ENCODE data around the gene TRIM65.
A peak's percentile ranks its signal among the peaks of the same experiment; 100 is the strongest.
"Not testable (repeated sequence)": the region's sequence is repeated elsewhere in the genome, so short reads cannot be mapped to it uniquely, and the experiment has no call there.

TRIM65 gene

GRCh38 chr17:75875182-75875939 is 21.4 kb downstream of the TRIM65 start:
- DNase-seq (ENCODE audit: low spot score): no peak

- no peak for DNase-seq (ENCODE audit: low spot score)
Measured at GRCh38 chr17:75874323-75875181, 22.2 kb downstream of the TRIM65 start.

- no peak for DNase-seq (ENCODE audit: low spot score)
Measured at GRCh38 chr17:75873587-75874322, 23.0 kb downstream of the TRIM65 start.

GRCh38 chr17:75872434-75873351 is 24.1 kb downstream of the TRIM65 start:
- DNase-seq (ENCODE audit: low spot score): no peak

GRCh38 chr17:75870228-75870627 is 26.5 kb downstream of the TRIM65 start:
- DNase-seq (ENCODE audit: low spot score): not testable (repeated sequence)

- DNase-seq (ENCODE audit: low spot score): peak; percentile 48
Measured at GRCh38 chr17:75869282-75870141, 27.2 kb downstream of the TRIM65 start.

GRCh38 chr17:75868730-75869281 is 27.9 kb downstream of the TRIM65 start:
- DNase-seq (ENCODE audit: low spot score): not testable (repeated sequence)

- not testable (repeated sequence) for DNase-seq (ENCODE audit: low spot score)
Measured at GRCh38 chr17:75865404-75866188, 31.2 kb downstream of the TRIM65 start.

- not testable (repeated sequence) for DNase-seq (ENCODE audit: low spot score)
Measured at GRCh38 chr17:75864887-75865286, 31.9 kb downstream of the TRIM65 start.

GRCh38 chr17:75864448-75864871 is 32.3 kb downstream of the TRIM65 start:
- DNase-seq (ENCODE audit: low spot score): no peak

GRCh38 chr17:75861927-75862317 is 34.8 kb downstream of the TRIM65 start:
- DNase-seq (ENCODE audit: low spot score): no peak

GRCh38 chr17:75859358-75859757 is 37.4 kb downstream of the TRIM65 start:
- not testable (repeated sequence) for DNase-seq (ENCODE audit: low spot score)

GRCh38 chr17:75856062-75856756 is 40.5 kb downstream of the TRIM65 start:
- no peak for DNase-seq (ENCODE audit: low spot score)

GRCh38 chr17:75855310-75856061 is 41.3 kb downstream of the TRIM65 start, which contains the start of gene WBP2:
Gene WBP2 (minus strand): TSS chr17:75855335. CDS start chr17:75855297, 38 bp downstream.
- DNase-seq (ENCODE audit: low spot score): peak; percentile 98

- DNase-seq (ENCODE audit: low spot score): no peak
Measured at GRCh38 chr17:75854881-75855309, 41.9 kb downstream of the TRIM65 start.

GRCh38 chr17:75854101-75854748 is 42.5 kb downstream of the TRIM65 start:
- no peak for DNase-seq (ENCODE audit: low spot score)

- DNase-seq (ENCODE audit: low spot score): no peak
Measured at GRCh38 chr17:75853433-75853832, 43.3 kb downstream of the TRIM65 start.
